Measurements from ENCODE around the gene WDFY1.
"Not testable (repeated sequence)": the region's sequence is repeated elsewhere in the genome, so short reads cannot be mapped to it uniquely, and the experiment has no call there.

Gene WDFY1

DNA sequence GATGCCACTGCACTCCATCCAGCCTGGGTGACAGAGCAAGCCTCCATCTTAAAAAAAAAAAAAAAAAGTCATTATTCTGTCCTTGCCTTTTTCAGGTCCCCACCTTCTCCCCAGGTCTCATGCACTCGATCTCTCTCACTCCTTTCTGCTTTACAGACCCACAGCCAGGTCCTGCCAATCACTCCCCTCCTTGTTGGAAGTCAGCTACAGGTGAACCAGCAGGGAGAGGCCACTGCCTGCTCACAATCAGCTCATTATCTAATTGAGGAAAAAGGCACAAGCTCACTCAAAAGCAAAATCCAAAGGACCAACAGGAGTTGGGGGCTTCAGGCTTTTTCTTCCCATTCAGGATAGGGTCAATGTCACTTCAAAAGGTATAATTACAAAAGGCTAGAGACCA lies 2.0 kb downstream of the WDFY1 start:
- H3K27me3 ChIP-seq (ENCODE audit: insufficient read depth, low read length) = no peaks in the 10 kb centered on the region
- TF ChIP-seq, protein P1, sequence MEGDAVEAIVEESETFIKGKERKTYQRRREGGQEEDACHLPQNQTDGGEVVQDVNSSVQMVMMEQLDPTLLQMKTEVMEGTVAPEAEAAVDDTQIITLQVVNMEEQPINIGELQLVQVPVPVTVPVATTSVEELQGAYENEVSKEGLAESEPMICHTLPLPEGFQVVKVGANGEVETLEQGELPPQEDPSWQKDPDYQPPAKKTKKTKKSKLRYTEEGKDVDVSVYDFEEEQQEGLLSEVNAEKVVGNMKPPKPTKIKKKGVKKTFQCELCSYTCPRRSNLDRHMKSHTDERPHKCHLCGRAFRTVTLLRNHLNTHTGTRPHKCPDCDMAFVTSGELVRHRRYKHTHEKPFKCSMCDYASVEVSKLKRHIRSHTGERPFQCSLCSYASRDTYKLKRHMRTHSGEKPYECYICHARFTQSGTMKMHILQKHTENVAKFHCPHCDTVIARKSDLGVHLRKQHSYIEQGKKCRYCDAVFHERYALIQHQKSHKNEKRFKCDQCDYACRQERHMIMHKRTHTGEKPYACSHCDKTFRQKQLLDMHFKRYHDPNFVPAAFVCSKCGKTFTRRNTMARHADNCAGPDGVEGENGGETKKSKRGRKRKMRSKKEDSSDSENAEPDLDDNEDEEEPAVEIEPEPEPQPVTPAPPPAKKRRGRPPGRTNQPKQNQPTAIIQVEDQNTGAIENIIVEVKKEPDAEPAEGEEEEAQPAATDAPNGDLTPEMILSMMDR (IDR thresholded peaks at IDR 0.05; ENCODE audit: low read length) = no peak
- no peak for TF ChIP-seq EZH2 (IDR thresholded peaks at IDR 0.05; ENCODE audit: borderline replicate concordance, low read length)
- H2AFZ ChIP-seq (ENCODE audit: low read length) = no peak overlapping the region
- no peaks in the 10 kb centered on the region for H4K20me1 ChIP-seq (ENCODE audit: insufficient read depth, low read length)
- no peaks in the 10 kb centered on the region for H3K9me3 ChIP-seq (ENCODE audit: low read length)
- H3K36me3 ChIP-seq (ENCODE audit: insufficient read depth, low read length) = no peaks in the 10 kb centered on the region
- no peaks in the 10 kb centered on the region for H3K79me2 ChIP-seq (ENCODE audit: insufficient read depth, low read length)
- H3K4me3 ChIP-seq (ENCODE audit: low read depth, low read length, poor library complexity, severe bottlenecking) = no peak overlapping the region
- H3F3A ChIP-seq (ENCODE audit: insufficient read depth, low read length) = no peaks in the 10 kb centered on the region
- no peaks in the 10 kb centered on the region for H3K9me2 ChIP-seq (ENCODE audit: low read depth, low read length)
- H3K4me2 ChIP-seq (ENCODE audit: low read length) = no peak overlapping the region
- no peak overlapping the region for H3K9ac ChIP-seq (ENCODE audit: low read length)
- peaks cover 16% of the 10 kb centered on the region for H3K4me1 ChIP-seq (ENCODE audit: insufficient read depth, low read length, severe bottlenecking)
- no peak overlapping the region for H3K27ac ChIP-seq (ENCODE audit: low read depth, low read length, poor library complexity, severe bottlenecking)

DNA sequence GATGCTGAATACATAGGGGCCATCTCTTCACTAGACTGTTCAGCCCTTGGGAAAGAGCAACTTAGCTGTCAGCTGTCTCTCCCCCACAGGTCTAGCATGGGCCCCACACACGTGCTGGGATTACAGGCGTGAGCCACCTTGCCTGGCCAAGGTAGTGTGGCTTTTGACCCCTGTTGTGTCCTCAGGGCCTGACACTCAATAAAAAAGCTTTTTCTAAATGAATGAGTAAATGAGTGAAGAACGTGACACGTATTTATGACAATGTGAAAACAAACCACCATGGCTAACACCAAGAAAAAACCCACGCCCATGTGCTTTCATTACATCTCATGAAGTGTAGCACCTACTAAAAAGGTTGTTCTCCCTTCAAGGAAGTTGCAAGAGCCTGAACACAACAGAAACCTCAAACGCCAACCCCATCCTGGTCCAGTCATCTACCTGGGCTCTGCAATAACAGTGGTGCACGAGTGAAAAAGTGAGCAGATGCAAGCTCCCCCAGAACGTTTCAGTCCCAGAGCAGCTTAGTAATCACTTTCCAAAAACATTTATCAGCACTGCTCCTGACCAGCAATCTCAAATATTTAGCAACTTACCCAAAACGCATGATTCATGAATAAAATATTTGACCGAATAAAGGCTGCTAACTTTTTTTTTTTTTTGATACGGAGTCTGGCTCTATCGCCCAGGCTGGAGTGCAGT lies 3.4 kb downstream of the WDFY1 start:
- Histone ChIP-seq H3K27ac (ENCODE audit: low read depth, low read length, poor library complexity, severe bottlenecking) (no peak overlapping the region), H3K4me3 (ENCODE audit: low read depth, low read length, poor library complexity, severe bottlenecking) (no peak overlapping the region), H3K9me2 (ENCODE audit: low read depth, low read length) (no peaks in the 10 kb centered on the region), H3K27me3 (ENCODE audit: insufficient read depth, low read length) (no peaks in the 10 kb centered on the region), H3K9ac (ENCODE audit: low read length) (no peak overlapping the region), H2AFZ (ENCODE audit: low read length) (no peak overlapping the region), H3K36me3 (ENCODE audit: insufficient read depth, low read length) (no peaks in the 10 kb centered on the region), H3K4me2 (ENCODE audit: low read length) (no peak overlapping the region), H3K4me1 (ENCODE audit: insufficient read depth, low read length, severe bottlenecking) (peaks cover 16% of the 10 kb centered on the region), H3F3A (ENCODE audit: insufficient read depth, low read length) (no peaks in the 10 kb centered on the region), H4K20me1 (ENCODE audit: insufficient read depth, low read length) (no peaks in the 10 kb centered on the region), H3K79me2 (ENCODE audit: insufficient read depth, low read length) (no peaks in the 10 kb centered on the region), H3K9me3 (ENCODE audit: low read length) (no peaks in the 10 kb centered on the region)
- TF ChIP-seq, protein P1 (IDR thresholded peaks at IDR 0.05; ENCODE audit: low read length) = no peak
- no peak for TF ChIP-seq EZH2 (IDR thresholded peaks at IDR 0.05; ENCODE audit: borderline replicate concordance, low read length)

DNA sequence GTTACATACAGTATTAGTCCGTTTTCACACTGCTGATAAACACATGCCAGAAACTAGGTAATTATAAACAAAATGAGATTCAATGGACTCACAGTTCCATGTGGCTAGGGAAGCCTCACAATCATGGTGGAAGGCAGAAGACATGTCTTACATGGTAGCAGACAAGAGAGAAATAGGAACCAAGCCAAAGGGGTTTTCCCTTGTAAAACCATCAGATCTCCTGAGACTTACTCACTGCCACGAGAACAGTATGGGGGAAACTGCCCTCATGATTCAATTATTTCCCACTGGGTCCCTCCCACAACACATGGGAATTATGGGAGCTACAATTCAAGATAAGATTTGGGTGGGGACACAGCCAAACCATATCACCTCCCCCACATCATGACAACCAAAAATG lies 5.7 kb downstream of the WDFY1 start:
- not testable (repeated sequence) for H3K9me3 ChIP-seq (ENCODE audit: low read length); H3K79me2 ChIP-seq (ENCODE audit: insufficient read depth, low read length); H2AFZ ChIP-seq (ENCODE audit: low read length); H3K9ac ChIP-seq (ENCODE audit: low read length); H3K4me2 ChIP-seq (ENCODE audit: low read length); H3K36me3 ChIP-seq (ENCODE audit: insufficient read depth, low read length); H3K9me2 ChIP-seq (ENCODE audit: low read depth, low read length); H3F3A ChIP-seq (ENCODE audit: insufficient read depth, low read length); H4K20me1 ChIP-seq (ENCODE audit: insufficient read depth, low read length); H3K27me3 ChIP-seq (ENCODE audit: insufficient read depth, low read length); H3K27ac ChIP-seq (ENCODE audit: low read depth, low read length, poor library complexity, severe bottlenecking); H3K4me3 ChIP-seq (ENCODE audit: low read depth, low read length, poor library complexity, severe bottlenecking); H3K4me1 ChIP-seq (ENCODE audit: insufficient read depth, low read length, severe bottlenecking)

DNA sequence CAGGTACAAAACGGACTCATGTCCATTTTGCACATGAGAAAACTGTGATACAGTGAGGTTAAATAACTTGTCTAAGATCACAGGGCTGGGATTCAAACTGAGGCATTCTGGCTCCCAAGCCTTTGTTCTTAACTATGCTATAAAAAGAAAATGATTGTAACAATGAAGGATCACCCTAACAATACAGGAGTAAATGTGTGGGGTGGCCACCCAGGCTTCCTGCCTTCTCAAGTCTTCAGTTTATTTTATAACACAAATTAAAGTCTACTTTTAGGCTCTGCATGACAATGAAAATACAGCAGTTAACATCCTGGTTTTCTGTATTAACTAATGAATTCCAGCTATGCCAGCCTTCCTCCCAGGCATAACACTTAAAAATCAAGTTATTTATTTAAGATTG lies 7.6 kb downstream of the WDFY1 start:
- no peaks in the 10 kb centered on the region for H3K27me3 ChIP-seq (ENCODE audit: insufficient read depth, low read length)
- TF ChIP-seq, protein P1 (IDR thresholded peaks at IDR 0.05; ENCODE audit: low read length) = no peak
- TF ChIP-seq EZH2 (IDR thresholded peaks at IDR 0.05; ENCODE audit: borderline replicate concordance, low read length) = no peak
- H3K4me3 ChIP-seq (ENCODE audit: low read depth, low read length, poor library complexity, severe bottlenecking) = no peak overlapping the region
- no peaks in the 10 kb centered on the region for H3K79me2 ChIP-seq (ENCODE audit: insufficient read depth, low read length)
- no peaks in the 10 kb centered on the region for H3F3A ChIP-seq (ENCODE audit: insufficient read depth, low read length)
- H3K4me2 ChIP-seq (ENCODE audit: low read length) = no peak overlapping the region
- H3K9ac ChIP-seq (ENCODE audit: low read length) = no peak overlapping the region
- H3K4me1 ChIP-seq (ENCODE audit: insufficient read depth, low read length, severe bottlenecking) = no peaks in the 10 kb centered on the region
- no peak overlapping the region for H3K27ac ChIP-seq (ENCODE audit: low read depth, low read length, poor library complexity, severe bottlenecking)
- no peaks in the 10 kb centered on the region for H3K9me2 ChIP-seq (ENCODE audit: low read depth, low read length)
- no peak overlapping the region for H2AFZ ChIP-seq (ENCODE audit: low read length)
- H3K36me3 ChIP-seq (ENCODE audit: insufficient read depth, low read length) = no peaks in the 10 kb centered on the region
- H3K9me3 ChIP-seq (ENCODE audit: low read length) = no peaks in the 10 kb centered on the region
- H4K20me1 ChIP-seq (ENCODE audit: insufficient read depth, low read length) = no peaks in the 10 kb centered on the region
